Renal pelvis (tissue), 4 donors: Measurements from ENCODE around the gene TSPAN5. TPM values are rescaled to one million over a fixed set of nuclear protein-coding genes. Genes with fewer than 3 reads are reported as not detected.

Source experiments
- DNase-seq: peaks from one replicate; pipeline ENCODE4 v3.0.0-alpha.2; 2013
- polyA plus RNA-seq, 3 donors: library from polyadenylated mRNA; unstranded; fragments of 120-200 nt; gene quantifications; one replicate each; pipeline ENCODE4 v1.2.1, GENCODE V29; 2013; ENCODE audit not compliant: insufficient read length in 3 of 3

TSPAN5 gene
- polyA plus RNA-seq, 3 donors, result 21.3 to 28.2 (median 27.4) TPM

DNA sequence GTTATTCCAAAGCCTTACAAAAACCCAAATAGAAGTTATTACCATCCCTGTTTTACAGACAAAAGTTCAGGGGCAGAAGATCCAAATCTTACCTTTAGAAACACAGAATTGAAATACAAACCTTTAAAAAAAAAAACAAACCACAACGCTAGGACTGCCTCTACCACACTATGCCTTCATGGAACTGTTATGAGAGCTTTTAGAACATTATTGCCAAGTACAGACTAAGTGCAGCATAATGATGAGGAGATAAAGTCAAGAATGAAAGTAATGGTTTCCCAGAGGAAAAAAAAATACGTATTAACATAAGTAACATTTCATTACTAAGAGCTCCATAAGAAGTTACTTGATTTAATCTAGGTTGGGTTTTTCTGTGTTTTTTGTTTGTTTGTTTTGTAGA, 34.3 kb downstream of the TSPAN5 start:
- DNase-seq, result no peak

DNA sequence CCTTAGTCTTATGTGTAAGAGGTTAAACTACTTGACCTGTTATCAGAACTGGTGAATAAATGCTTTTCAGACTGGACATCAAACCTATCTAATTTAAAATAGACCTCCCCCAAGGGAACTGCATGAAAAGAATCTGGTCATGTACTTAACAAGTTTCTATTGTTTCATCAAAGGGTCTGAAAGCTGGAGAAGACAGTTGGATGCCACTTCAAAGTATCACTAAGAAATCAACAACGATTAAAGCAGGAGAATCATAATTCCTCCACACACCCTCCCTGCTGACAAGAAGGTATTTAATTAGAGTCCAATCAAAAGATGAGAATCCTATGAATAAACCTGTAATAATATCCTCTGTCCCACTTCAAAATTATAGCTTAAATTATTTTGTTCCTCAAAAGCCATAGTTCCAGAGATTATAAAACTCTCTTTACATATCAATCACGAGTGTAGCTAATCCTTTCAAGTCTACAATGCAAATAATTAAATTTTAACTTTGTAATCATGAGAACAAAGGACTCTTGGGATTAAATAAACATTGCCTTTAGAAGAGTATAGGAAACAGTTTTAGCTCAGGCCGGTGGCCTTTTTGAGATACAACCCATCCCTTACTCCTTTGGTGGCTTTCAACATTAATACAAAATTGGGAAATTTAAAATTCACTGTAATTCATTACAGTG, 35.1 kb downstream of the TSPAN5 start:
- no peak for DNase-seq

DNA sequence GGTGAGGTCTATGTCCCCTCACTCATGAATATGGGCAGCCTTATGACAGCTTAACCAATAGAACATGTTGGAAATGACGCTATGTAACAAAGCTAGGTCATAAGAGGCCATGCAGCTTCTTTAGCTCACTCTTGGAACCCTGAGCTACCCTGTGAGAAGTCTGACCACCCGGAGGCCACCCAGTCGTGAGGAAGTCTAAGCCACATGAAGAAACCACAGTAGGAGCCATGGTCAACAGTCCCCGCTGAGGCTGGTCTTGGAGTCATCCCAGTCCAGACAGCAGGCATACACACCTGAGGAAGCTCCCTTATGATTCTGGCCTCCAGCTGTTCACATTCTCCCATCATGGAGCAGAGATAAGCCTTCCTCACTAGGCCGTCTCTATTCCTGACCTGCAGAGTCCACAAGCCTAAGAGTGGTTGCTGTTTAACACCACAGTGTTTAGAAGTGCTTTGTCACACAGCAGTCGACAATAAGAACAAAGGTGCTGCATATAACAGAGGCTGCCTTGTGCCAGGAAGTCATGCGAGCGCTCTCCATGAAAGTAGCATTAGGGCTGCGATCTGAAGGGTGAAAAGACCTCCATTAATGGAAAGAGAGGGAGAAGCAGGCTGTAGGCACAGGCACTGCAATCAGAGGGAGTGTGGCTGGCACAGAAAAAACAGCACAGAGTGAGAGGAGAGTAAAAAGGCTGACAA, 38.2 kb downstream of the TSPAN5 start:
- no peak for DNase-seq

DNA sequence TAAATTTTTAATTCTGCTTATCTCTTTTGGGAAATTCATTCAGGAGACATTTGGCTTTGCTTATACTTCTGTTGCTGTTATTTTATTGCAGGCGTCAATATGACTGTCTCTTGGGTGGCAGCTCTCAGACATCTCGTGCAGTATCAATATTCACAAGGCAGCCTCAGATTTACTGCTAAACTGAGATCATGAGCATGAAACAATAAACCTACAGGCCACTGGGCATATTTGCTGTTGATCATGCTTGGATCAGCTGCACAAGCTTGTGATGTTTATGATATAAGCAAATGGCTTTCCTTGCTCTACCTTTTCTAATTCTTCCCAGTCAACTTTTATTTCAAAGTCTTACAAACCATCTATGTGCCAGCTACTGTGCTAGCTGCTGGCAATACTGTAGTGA, 39.2 kb downstream of the TSPAN5 start:
- no peak for DNase-seq

DNA sequence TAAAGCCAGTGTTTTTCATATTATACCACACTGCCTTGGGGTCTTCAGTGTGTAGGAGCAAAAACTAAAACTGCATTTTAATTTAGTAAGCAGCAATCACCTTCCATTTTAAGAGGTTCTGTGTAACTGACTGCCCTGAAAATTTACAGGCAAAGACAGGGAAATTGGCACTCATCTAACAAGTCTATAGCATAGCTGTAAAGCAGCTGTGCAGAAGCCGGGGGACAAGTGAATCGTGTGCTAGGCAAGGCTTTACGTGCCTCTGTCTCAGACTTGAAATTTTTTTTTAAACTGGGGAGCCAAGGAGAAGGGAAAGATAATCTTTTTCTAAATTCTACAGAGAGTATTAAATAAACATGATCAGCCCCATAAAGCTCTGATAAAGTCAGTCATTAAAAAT, 39.7 kb downstream of the TSPAN5 start:
- DNase-seq, result no peak

DNA sequence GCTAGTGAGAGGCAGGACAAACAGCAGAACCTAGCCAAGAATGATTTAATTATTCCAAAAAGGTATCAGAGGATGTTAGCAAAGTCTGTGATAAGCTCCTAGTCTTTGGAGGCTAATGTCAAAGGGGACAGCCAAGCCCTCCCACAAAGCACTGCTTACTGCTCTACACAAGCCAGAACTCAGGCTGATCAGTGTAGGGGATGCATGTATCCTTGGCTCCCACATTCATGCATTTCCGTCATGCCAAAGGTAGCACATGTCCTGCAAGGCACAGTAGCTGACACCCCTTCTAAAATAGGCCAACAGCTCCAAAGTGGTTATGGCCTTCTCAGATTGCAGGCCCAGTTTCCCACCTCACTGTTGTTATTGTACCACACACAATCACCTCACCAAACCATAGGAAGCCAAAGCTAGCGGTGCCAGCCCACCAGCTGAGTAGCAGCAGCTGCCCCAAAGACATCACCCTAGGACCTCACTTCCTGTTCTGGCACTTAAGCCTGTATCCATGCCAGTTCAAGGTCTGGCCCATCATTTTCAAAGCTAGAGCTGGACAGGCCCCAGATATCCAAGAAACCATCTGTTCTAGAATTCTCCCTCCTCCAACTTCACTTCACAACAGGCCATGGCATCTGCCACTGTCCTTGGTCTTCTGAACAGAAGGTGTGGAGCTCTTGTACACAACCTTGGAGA, 40.9 kb downstream of the TSPAN5 start:
- DNase-seq, result no peak

DNA sequence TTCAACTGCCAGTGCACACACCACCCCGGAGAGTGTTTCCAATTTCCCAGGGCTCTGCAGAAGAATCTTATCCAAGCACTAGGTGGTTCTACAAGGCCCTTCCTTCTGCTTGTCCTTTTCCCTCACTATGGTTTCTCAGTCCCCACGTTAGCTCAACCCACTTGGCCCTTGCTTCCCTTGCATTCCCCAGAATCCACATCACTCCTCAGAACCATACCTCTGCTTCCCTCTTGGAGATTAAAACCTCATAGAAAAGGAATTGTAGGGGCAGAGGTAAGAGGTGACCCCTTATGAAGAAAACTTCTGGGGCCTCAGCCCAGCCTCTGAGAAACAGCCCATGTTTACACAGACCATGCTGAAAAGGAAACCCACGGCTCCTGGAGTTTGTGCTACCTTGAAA, 42.4 kb downstream of the TSPAN5 start:
- no peak for DNase-seq

DNA sequence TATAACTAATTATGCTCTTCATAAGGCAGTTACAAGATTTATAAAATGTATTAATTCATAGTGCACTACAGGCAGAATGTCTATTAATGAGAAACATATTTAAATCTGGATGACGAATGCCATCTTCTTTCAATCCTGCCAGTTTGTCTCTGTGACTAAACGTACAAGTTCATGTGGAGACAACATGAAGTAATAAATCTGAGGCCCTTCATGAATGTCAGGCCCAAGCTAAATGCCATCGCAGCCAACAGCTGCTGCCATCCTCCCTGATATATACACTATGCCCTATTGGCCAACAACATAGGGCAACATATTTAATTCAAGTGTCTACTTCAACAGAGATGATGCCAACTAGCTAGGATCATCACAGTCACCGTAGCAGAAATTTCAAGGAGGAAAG, 43.7 kb downstream of the TSPAN5 start:
- no peak for DNase-seq

DNA sequence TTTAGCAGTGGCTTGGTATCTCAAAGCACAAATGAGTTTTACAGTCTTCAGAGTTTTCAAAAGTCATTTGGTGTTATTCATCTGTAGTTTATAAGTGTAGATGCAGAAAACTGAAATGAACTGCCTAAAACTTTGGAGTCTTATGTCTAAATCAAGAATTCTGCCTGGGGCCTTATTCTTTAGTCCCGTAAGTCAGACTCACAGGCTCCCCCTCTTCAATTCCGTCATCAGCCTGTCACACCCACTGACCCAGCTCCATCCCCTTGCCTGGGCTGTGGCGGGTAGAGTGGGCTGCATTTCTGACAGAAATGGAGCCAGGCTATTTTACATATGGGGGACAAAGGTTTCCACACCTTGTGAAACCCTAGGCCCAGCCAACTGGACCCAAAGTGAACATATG, 44.3 kb downstream of the TSPAN5 start:
- DNase-seq, result no peak

DNA sequence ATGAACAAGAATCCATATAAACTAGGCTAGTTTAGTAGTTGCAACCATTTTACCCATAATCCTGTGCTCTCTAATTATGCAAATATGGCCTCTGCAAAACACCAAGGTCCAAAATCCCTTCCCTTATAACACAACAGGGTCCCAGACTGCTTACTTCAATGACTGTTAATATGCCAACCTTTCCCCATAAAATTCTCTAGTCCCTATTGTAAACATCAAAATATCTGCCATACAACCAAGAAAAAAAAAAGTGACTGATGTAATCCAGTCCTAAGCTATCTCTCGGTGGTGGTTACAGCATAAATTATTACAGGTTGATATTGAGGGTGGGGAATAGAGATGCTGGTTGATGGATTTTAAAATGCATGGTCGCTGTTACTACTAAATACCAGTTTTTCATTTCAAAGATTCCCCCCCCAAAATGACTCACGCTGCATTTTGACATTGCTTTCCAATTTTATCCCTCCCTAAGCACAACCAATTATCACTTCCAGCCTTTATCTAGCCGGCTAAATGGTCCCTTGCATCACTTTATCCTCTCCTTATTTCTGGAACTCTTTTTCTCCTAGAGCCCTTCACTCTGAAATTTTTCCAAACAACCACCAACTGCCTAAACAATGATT, 44.8 kb downstream of the TSPAN5 start:
- DNase-seq, result no peak

DNA sequence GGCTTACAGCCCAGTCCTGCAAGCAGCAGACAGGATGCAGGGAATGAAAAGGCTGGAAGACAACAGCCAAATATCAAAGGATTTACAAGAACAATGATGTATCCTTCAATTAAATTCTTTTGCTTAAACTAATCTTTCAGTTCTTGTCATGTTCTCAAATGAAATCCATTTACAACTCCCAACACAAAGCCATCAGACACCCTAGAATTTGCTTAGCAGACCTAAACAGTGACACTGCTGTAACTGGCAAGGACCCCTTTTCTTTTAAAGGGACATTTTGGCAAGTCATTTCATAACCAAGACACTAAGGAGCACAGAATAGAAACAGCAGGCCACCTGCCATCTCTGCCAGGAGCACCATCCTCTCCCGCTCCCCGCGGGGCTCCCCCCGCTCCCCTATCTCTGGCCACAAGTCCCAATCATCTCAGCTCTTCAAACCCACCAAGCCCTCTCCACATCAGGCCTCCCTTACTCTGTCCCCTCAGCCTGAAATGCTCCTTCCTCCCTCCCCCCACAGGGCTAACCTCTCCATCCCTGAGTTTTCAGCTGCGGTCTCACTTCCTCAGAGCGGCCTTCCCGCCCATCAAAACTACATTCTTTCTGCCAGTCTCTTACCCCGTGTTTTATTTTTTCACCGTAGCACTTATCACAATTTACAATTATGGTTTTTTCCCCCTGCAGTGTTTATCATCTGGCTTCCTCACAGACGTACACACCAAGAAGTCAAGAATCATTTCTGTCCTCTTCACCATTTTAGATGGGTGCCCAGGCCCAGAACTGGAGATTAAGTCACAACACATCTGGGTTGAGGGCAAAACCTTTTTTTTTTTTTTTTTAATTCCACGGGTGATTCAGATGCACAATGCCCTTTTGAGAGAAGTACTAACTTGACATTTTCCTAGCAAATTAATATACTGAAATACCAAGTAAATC, 45.8 kb downstream of the TSPAN5 start:
- no peak for DNase-seq

DNA sequence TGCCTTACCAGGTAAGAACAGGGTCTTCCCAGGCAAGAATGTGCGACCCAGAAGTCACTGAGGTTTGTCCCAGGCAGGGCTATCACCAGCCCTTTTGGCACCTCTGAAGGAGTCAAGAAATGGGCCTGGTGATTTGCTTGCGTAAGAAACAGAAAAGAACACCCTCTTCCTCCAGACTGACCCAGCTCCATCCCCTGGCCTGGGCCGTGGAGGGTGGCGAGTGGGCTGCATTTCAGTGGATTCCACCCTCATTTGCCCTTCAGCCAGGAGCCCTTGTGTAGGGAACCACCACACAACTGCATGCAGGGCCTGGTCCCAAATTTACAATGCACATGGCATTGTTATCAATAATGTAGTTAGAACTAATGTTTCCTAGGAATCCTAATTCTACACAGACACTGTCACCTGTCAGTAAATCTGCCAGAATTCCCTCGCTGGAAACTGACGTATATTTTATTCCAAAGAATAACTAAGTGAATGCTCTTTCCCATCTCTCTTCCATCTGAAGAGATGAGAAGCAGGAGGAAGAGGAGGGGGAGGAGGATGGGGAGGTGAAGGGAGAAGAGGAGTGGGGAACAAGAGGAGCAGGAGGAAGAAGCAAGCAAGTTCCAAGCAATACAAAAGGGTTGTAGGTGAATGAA, 46.6 kb downstream of the TSPAN5 start:
- DNase-seq, result no peak

DNA sequence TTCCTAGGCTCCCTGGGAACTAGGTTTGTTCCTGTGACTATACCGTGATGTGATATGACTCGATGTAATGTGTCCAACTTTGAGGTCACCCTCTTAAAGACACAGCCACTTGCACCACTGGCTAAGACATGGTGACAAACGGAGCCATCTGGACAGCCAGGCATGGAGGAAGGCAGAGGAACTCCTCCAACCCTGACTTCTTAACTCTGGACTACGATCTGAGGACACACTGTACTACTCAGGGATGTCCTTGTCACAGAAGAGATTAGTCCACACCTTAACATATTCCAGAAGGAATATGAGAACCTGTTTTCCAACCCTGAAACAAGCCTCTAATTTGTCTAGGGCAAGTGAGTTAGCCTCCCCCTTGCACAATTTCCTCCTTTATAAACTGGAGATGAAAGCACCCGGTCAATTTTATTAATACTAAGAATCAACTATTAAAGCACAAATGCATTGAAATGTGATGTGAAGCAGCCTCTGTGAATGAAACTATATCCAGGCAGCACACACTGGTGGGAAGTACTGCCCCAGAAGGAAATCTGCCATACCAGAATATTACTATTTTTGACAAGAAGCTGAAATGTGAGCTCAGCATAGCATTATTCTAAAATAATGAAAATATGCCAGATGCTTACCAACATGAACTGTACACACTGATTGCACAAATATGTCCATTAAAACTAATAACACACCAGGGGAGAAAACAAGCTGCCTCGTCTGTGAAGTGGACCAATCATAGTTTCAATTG, 47.3 kb downstream of the TSPAN5 start:
- no peak for DNase-seq

DNA sequence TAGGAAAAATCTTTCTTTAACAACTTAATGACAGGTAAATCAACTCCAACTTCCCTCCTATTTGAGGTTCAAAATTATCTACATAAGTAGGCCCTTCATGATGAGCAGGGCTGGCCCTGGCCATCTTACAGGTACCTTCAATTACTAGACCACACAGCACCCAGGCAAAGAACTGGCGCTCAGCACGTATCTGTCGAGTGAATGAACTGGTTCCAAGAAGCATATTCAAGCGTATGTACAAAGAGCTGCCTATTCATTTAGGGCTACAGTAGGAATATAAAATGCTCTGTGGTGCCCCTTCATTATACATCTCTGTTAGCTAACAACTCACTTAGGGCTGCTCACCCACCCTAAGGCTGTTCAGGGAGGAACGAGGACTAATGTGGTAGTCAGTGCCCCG, 48.0 kb downstream of the TSPAN5 start:
- no peak for DNase-seq

DNA sequence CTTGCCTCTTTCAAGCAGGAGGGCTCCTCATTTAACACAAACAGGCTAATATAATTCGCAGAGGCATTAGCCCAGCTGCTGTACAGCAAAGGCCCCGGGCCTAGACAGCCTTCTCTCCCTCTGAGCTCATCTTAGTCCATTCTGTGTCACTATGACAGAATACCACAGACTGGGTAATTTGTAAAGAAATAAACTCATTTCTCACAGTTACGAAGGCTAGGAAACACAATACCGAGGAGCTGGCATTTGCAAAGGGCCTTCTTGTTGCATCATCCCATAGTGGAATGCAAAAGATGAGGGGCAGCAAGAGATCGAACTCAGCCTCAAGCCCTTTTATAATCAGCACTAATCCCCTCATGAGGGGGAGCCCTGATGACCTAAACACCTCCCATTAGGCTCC, 48.5 kb downstream of the TSPAN5 start:
- DNase-seq, result no peak

DNA sequence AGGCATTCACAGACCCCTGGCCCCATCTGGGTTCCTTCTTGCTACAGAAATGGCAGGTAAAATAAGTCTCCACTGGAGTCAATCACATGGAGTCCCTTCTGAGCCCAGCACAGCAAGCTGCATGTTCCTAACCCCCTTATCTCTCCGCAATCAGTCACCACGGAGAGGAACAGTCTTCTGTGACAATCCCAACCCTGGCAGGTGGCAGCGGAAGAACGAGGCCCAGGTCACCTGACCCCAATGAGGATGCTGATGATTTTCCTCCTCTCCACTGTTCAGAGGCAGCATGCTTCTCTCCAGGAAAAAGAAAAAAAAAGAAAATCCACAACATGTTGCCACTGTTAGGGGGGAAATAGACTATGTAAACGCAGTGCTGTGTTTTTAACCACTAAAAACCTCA, 50.1 kb downstream of the TSPAN5 start:
- no peak for DNase-seq

DNA sequence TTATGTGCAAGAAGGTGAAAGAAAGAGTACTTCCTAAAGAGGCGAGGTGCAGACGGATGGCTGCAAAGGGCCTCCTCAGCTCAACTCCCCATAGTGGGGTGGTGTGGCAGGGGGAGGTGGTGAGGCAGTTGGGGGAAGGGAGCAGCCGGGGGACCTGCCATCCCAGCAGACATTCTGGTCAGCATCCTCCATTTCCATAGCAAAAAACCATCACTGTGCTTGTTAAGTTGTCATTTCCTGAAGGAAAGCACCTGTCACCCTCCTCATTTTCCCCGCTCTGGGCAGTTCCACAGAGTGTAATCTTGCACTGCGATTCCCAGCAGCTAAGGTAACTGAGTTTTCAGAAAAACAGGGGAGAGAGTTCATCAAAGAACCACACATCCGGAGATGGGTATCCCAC, 51.5 kb downstream of the TSPAN5 start:
- peak; percentile 45 for DNase-seq

DNA sequence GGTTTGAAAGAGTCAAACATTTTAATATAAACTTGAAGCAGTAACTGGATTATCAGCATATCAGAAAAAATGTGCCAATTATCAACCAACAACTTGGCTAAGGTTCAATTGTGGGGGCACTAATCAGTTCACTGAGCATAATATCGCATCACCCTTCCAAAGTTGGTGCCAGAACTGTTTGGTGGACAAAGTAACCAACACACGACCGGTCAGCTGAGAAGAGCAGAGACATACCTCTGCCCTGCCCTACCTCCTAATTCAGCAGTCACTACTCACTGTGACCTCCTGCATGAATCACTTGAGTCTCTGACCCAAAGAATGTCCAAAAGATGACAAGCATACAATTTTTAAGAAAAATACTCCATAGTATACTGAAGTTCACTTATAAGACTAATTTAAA, 53.2 kb downstream of the TSPAN5 start:
- no peak for DNase-seq

DNA sequence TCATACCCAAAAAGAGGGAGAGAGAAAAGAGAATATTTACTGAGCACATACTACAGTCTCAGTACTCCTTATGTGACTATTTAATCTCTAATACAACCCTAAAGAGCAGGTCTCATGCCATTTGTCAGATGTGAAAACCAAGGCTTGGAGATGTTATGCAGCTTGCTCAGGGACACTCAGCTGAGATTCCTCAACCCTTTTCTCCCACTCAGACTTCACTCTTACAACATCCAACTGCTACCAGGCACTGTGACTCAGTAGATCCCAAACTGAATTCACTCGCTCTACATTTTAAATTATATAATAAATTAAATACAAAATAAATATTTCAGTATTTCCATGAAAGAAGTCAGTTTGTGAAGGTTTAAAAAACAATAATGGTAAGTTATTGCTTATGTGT, 53.7 kb downstream of the TSPAN5 start:
- no peak for DNase-seq
